ENCODE measurements around the gene MBTPS2. TPM values are rescaled to one million over a fixed set of nuclear protein-coding genes. Genes with fewer than 3 reads are reported as not detected.

The MBTPS2 gene
- 5.1 and 8.8 TPM in 2 replicates for total RNA-seq

DNA sequence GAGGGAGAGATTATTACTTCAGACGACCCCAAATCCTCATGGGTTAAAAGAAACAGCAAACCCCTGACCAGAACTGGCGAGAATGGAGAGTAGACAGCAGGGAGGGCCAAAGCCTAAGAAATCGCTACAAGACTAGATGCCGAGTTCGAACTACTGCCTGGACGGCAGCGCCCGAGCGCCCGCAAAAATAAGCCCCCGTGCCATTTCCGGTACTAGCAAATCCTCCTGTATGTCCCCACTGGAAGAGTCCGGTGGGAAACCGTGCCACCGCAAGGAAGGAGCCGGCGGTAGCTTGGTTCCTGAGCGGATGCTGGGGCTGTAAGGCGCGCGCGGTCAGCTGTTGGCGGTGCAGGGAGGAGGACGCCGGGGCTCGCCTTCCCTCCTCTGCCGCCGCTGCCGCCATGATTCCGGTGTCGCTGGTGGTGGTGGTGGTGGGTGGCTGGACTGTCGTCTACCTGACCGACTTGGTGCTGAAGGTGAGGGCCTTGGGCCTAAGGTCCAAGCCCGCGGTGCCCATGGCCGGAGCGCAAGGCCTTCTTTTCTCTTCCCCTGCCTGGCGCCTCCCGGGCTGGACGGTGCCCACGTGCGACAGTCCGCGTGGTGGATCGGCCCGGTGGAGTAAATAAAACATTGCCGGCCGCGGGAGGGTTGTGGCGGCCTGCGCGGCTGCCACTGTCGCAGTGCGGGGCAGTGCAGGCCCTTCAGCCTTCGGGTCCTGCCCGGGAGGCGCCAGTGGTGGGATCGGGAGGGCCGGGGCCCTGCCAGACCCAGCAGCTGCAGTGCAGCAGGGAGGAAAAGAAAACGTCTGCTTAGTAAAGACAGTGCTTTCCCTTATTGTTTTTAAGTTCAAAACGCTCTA, at the start of gene MBTPS2:
Gene MBTPS2, plus strand, starts transcription at position 284 of the 859 bp plus-strand sequence. Its CDS starts 118 bp downstream, at position 402.

GRCh38 chrX:21855937-21856415, 16.6 kb downstream of the MBTPS2 start, which contains the start of gene YY2:
TSS of gene YY2 (plus strand) at chrX:21855987. CDS start at chrX:21856485, 498 bp downstream.

Small RNA genes lying within 50 kb of the gene (small RNA-seq; reads per million reads assigned to genes)
- not detected for gene U73479.1

Other genes starting within 250 kb of the MBTPS2 start
- 0.79 and 2.0 TPM in 2 replicates for gene KLHL34, start 181.3 kb upstream of the MBTPS2 start, total RNA-seq
- gene SMPX, start 81.5 kb upstream of the MBTPS2 start, total RNA-seq = not detected in 2 replicates
- gene YY2, start 16.4 kb downstream of the MBTPS2 start, total RNA-seq = 0.98 and 1.6 TPM in 2 replicates
- 141 and 221 TPM in 2 replicates for gene SMS, start 101.1 kb downstream of the MBTPS2 start, total RNA-seq
- 0.65 and 1.2 TPM in 2 replicates for gene PHEX, start 192.7 kb downstream of the MBTPS2 start, total RNA-seq